H1 (cell line): Measurements from ENCODE around the gene ARHGAP35. TPM values are rescaled to one million over a fixed set of nuclear protein-coding genes. Genes with fewer than 3 reads are reported as not detected.

Experiments
- BRCA1 ChIP-seq: IDR thresholded peaks from 2 replicates; pipeline ENCODE4 v1.6.1; 2012; ENCODE audit warnings: low read depth, low read length, improper control_type of control experiment
- CHD1 ChIP-seq: IDR thresholded peaks from 2 replicates; pipeline ENCODE4 v1.6.1; 2012; ENCODE audit warnings: low read depth, low read length, improper control_type of control experiment
- CHD2 ChIP-seq: IDR thresholded peaks from 2 replicates; pipeline ENCODE4 v1.6.1; 2012; ENCODE audit warnings: low read length, improper control_type of control experiment
- CTBP2 ChIP-seq: IDR thresholded peaks from 2 replicates; pipeline ENCODE4 v1.7.0; 2011; ENCODE audit warnings: borderline replicate concordance, mild to moderate bottlenecking, moderate library complexity, mixed read lengths, low read length; ENCODE audit not compliant: insufficient read depth, insufficient read length
- EP300 ChIP-seq, 2 experiments: IDR thresholded peaks; 1 replicate in 1 of 2; 2 replicates in 1 of 2; pipeline ENCODE4 v1.6.1; 2011 to 2012; ENCODE audit warnings: low read depth in 2 of 2, low read length in 2 of 2, mild to moderate bottlenecking in 2 of 2, borderline replicate concordance in 1 of 2, inconsistent platforms in 1 of 2, moderate library complexity in 1 of 2
- GABPA ChIP-seq: IDR thresholded peaks from 2 replicates; pipeline ENCODE4 v1.6.1; 2011; ENCODE audit warnings: mild to moderate bottlenecking, low read length, moderate library complexity, borderline replicate concordance; ENCODE audit not compliant: insufficient read depth
- HDAC6 ChIP-seq: IDR thresholded peaks from one replicate; pipeline ENCODE4 v1.7.1; 2012; ENCODE audit warnings: low read depth, mild to moderate bottlenecking, inconsistent platforms, low read length, moderate library complexity
- KDM4A ChIP-seq: IDR thresholded peaks from one replicate; pipeline ENCODE4 v1.7.1; 2012; ENCODE audit warnings: low read depth, mild to moderate bottlenecking, moderate library complexity, low read length, inconsistent platforms; ENCODE audit not compliant: severe bottlenecking
- MAFK ChIP-seq: IDR thresholded peaks from 2 replicates; pipeline ENCODE4 v1.6.1; 2012; ENCODE audit warnings: low read depth, mild to moderate bottlenecking, improper control_type of control experiment, low read length
- PHF8 ChIP-seq: fragments of 200-600 bp; sonication (generic); conservative IDR thresholded peaks from 2 replicates; pipeline ENCODE4 v1.7.1; 2012; ENCODE audit warnings: low read depth, mild to moderate bottlenecking, inconsistent platforms, low read length, moderate library complexity
- POLR2A ChIP-seq, 2 experiments: IDR thresholded peaks; 1 replicate in 1 of 2; 2 replicates in 1 of 2; pipeline ENCODE4 v1.6.1; 2011; ENCODE audit warnings: low read depth in 2 of 2, low read length in 2 of 2, mild to moderate bottlenecking in 2 of 2; ENCODE audit errors: control extremely low read depth in 1 of 2
- RAD21 ChIP-seq, 2 experiments: IDR thresholded peaks in 1 of 2; conservative IDR thresholded peaks in 1 of 2; 2 replicates each; pipeline ENCODE4 v1.6.1; 2011; ENCODE audit warnings: low read depth in 2 of 2, low read length in 2 of 2, improper control_type of control experiment in 1 of 2, inconsistent platforms in 1 of 2, mild to moderate bottlenecking in 1 of 2, moderate library complexity in 1 of 2
- RBBP5 ChIP-seq: IDR thresholded peaks from 2 replicates; pipeline ENCODE4 v1.7.1; 2012; ENCODE audit warnings: low read depth, mild to moderate bottlenecking, inconsistent platforms, low read length, moderate library complexity, borderline replicate concordance
- RXRA ChIP-seq: IDR thresholded peaks from 2 replicates; pipeline ENCODE4 v1.6.1; 2011; ENCODE audit warnings: low read depth, mild to moderate bottlenecking, low read length, moderate library complexity; ENCODE audit not compliant: insufficient read depth
- SAP30 ChIP-seq: fragments of 300-600 bp; sonication (generic); IDR thresholded peaks from 2 replicates; pipeline ENCODE4 v1.7.1; 2012; ENCODE audit warnings: low read length, moderate library complexity, mild to moderate bottlenecking, inconsistent platforms; ENCODE audit not compliant: insufficient read depth, insufficient replicate concordance
- SIN3A ChIP-seq, 2 experiments: IDR thresholded peaks in 1 of 2; conservative IDR thresholded peaks in 1 of 2; 2 replicates each; pipeline ENCODE4 v1.6.1; 2011 to 2012; ENCODE audit warnings: low read length in 2 of 2, improper control_type of control experiment in 1 of 2, low read depth in 1 of 2, mild to moderate bottlenecking in 1 of 2
- SIRT6 ChIP-seq: IDR thresholded peaks from one replicate; pipeline ENCODE4 v1.7.1; 2012; ENCODE audit warnings: low read length, inconsistent platforms
- SIX5 ChIP-seq: IDR thresholded peaks from 2 replicates; pipeline ENCODE4 v1.6.1; 2011; ENCODE audit warnings: mild to moderate bottlenecking, low read depth, low read length
- TAF1 ChIP-seq: IDR thresholded peaks from 2 replicates; pipeline ENCODE4 v1.6.1; 2011; ENCODE audit warnings: mild to moderate bottlenecking, low read depth, low read length
- TBP ChIP-seq: IDR thresholded peaks from 2 replicates; pipeline ENCODE4 v1.6.1; 2011; ENCODE audit warnings: low read depth, low read length, improper control_type of control experiment
- polyA plus RNA-seq, 7 experiments: library from polyadenylated mRNA; depleted of rRNA in 3 of 7; stranded (reverse) in 5 of 7; unstranded in 2 of 7; fragments of >200 nt in 5 of 7; fragments of 200-250 nt in 2 of 7; gene quantifications; 1 replicate in 5 of 7; 2 replicates in 1 of 7; 4 replicates in 1 of 7; pipeline versions ENCODE4 v1.2.1 to v1.2.3, GENCODE V29; 2011 to 2013; ENCODE audit warnings: missing spikeins in 2 of 7, mixed read lengths in 2 of 7
- total RNA-seq: library from RNA; stranded (reverse); fragmentation: NEBNext Ultra II Directional; extraction: Animal tissue kit (Norgen Biotek cat#: 25700); gene quantifications from 2 replicates; pipeline ENCODE4 v1.2.1, GENCODE V29; 2021
- TF ChIP-seq, protein P1 (sequence below): IDR thresholded peaks from 2 replicates; pipeline ENCODE4 v1.6.1; 2011; ENCODE audit warnings: low read length, improper control_type of control experiment

The ARHGAP35 gene
- total and polyA plus RNA-seq, 2 of the 8 experiments (the other 6 are each of a cell fraction or from before 2014, with no cell fraction given) = 29.7 to 64.5 TPM

DNA sequence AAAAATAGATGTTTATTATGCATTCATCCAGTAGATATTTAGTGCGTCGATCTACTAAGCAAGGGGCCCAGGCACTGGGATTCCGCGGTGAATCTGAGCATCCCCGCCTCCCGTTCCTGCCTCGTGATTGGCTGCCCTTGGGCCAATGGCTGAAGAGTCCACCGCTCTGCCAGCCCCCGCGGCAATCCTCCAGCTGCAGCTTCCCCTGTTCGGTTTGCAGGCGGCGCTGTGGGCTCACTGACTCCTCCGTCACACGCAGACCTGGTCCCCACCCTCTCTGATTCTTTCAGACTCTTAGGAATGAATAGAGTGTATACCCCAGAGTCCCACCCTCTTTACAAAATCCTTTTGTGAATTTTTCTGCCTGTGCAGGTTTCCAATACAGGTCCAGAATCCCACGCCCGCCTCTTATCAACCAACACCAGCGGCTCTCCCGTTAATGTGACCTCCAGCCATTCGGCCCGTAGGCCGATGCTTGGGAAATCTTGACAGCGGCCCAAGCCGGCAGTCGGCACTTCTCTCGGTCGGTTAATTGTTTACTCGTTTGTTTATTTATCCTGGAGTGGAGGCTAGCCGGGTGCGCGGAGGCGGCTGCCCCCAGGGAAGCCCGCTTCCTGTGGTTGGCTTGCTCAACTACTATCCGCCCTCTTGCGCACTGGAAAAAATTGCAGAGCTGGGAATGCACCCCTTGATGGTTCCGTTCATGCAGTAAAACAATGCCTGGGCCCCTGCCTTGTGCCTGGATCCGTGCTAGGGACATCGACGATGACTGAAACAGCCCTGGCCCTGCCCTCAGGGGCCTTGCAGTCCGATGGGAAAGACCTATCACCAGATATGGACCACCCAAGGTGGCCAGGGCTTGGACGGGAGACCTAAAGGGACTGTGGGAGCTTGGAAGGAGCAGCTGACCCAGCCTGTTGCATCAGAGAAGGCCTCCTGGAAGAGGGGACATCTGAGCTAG, 4.5 kb upstream of the ARHGAP35 start (continued):
- TF ChIP-seq SIN3A (conservative IDR thresholded peaks at IDR 0.05 in 1 of 2, IDR thresholded peaks at IDR 0.05 in 1 of 2; ENCODE audit: low read depth in 1 of 2, low read length in 2 of 2) (peak in 1 of 2 experiments; percentile 75; a peak in 2 of 4 replicates), SAP30 (no peak), MAFK (no peak), KDM4A (no peak), RXRA (no peak), BRCA1 (no peak), CHD2 (peak; percentile 66; the same call in 1 of the 2 replicates), CHD1 (no peak), SIRT6 (no peak), TAF1 (peak; percentile 52; the same call in 1 of the 2 replicates), PHF8 (no peak), EP300 (IDR thresholded peaks at IDR 0.05; ENCODE audit: borderline replicate concordance in 1 of 2, low read depth in 2 of 2, low read length in 2 of 2) (0 out of 3 replicates have a peak, but pooled peaks of 1 of the 2 experiments have one; percentile 23), POLR2A (IDR thresholded peaks at IDR 0.05; ENCODE audit: control extremely low read depth in 1 of 2, low read depth in 2 of 2, low read length in 2 of 2) (no peak; a peak in 1 of 3 replicates), SIX5 (no peak), RBBP5 (no peak), RAD21 (IDR thresholded peaks at IDR 0.05 in 1 of 2, conservative IDR thresholded peaks at IDR 0.05 in 1 of 2; ENCODE audit: low read depth in 2 of 2, low read length in 2 of 2) (peak; percentile 78 to 84), GABPA (no peak), HDAC6 (no peak), CTBP2 (no peak), TBP (peak; percentile 44)
- TF ChIP-seq, protein P1, sequence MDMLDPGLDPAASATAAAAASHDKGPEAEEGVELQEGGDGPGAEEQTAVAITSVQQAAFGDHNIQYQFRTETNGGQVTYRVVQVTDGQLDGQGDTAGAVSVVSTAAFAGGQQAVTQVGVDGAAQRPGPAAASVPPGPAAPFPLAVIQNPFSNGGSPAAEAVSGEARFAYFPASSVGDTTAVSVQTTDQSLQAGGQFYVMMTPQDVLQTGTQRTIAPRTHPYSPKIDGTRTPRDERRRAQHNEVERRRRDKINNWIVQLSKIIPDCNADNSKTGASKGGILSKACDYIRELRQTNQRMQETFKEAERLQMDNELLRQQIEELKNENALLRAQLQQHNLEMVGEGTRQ = 0 out of 2 replicates have a peak, but pooled peaks have one; percentile 20
